GM12891 (cell line): ENCODE data around the gene MYL3.

Source experiments
- POLR2A ChIP-seq: IDR thresholded peaks from 2 replicates; pipeline ENCODE4 v1.6.1; 2011; ENCODE audit warnings: low read depth, low read length, control low read depth
- POLR2AphosphoS5 ChIP-seq: IDR thresholded peaks from 2 replicates; pipeline ENCODE4 v1.6.1; 2011; ENCODE audit warnings: low read depth, low read length, control low read depth
- SPI1 ChIP-seq: IDR thresholded peaks from 2 replicates; pipeline ENCODE4 v1.6.1; 2011; ENCODE audit warnings: low read depth, low read length, control low read depth
- TAF1 ChIP-seq: IDR thresholded peaks from 2 replicates; pipeline ENCODE4 v1.6.1; 2011; ENCODE audit warnings: low read depth, low read length, control low read depth

DNA sequence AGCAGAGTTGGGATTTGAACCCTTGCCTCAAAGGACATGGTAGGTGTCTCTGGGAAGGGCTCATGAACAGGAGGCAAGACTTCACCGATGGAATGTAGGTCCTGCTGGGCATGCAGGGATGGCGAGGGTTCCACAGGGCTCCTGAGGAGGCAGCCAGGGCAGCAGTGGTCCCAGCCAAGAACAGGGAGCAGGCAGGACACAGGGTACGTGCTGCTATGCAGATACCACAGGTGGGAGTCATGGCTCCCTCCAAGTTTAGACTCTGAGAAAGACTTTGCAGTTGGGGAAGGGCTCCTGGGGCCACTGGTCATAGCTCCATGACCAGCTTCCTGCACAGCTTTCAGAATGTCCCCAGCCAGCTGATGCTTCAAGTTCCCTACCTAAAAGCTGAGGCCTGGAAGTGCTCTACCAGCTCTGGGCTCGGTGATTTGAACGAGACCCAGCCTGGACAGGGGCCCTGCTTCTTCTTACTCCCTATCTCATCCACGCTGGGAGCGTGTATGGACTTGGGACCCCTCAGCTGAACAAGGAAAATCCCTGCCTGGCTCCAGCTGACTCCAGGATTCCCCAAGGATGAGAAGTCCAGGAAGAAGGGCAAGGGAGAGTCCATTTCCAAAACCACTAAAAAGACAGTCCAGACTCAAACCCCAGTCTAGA lies 747 bp downstream of the MYL3 start:
- TF ChIP-seq POLR2AphosphoS5 (no peak), POLR2A (no peak), TAF1 (no peak), SPI1 (no peak)
